ENCODE measurements around the gene FAM110D.

FAM110D gene

DNA sequence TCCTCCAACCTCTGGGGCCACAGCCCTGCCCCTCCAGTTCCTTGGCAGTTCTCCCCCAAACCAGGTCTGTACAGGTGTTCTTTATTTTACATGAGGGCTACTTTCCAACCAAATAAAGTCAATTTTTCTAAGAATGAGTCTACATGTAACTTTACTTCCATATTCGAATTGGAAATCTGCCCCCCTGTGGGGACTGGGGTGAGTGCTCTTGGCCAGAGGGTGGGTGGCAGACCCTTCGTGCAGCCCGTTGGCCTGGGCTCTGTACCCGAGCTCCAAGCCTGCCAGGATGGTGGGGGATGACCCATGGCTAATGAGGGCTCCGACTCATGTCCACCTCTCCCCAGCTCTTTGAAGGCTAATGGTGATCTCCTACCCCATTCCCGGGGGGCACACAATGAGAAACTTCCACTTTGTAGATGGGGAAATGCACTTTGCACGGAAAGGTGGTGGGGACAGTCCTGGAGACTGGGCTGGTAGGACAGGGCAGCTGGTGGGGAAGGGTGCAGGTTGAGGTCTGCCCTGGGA is 30.9 kb downstream of the FAM110D start:
- no peak for ATAC-seq

DNA sequence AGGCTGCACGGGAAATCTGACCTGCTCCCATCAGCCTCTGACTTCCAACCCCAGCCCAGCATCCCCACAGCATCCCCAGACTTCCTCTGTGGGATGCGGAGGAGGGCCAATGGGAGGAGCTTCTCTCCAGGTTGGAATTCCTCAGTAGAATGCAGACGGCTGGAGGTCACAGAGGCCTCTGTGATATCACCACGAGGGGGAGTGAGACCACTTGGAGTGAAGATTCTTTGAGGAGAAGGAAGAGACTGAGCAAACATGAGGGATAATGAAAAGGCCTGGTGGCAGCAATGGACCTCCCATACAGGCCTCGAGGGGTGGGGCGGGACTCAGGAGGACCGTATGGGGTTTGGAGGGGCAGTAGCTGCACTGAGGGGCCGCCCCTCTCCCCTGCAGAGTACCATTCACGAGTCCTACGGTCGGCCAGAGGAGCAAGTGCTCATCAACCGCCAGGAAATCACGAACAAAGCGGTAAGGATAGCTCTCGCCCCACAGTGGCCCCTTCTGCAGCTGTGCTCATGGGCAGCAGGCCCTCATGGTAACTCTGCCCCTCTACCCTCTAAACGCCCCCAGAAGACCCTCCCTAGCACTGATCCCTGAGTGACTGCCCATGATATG is 31.6 kb downstream of the FAM110D start, which contains the start of gene CATSPER4:
CATSPER4 (plus strand) TSS at position 230 of the 615 bp plus-strand sequence; CDS start at position 256, 26 bp downstream.
- no peak for ATAC-seq

DNA sequence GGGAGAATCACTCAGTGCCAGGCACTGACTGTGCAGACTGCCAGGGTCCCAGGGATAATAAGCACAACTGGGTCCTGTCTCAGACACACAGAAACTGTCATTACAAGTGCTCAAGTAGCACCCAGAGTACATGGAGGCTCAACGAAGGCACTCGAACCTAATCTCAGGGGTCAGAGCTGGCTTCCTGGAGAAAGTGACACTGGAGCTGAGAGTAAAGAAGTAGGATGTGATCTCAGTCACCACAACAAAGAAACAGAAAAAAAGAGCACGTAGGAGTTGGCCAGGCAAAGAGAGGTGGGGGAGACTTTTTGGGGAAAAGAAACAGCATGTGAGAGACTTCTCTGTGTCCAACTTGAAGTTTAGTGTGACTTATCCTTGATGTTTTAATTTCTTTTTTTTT is 32.9 kb downstream of the FAM110D start:
- no peak for ATAC-seq

DNA sequence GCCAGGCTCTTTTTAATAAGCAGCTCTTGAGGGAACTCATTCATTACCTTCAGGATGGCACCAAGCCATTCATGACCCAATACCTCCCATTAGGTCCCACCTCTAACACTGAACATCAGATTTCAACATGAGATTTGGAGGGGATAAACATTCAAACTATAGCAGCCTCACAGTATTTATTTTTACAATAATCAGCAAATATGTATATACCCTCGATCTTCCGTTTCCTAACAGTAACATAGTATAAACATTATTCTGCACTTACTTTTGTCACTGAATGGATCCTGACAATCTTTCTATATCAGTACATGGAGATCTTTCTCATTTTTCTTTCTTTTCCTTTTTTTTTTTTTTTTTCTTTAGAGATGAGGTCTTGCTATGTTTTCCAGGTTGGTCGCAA is 36.9 kb downstream of the FAM110D start:
- ATAC-seq = no peak

DNA sequence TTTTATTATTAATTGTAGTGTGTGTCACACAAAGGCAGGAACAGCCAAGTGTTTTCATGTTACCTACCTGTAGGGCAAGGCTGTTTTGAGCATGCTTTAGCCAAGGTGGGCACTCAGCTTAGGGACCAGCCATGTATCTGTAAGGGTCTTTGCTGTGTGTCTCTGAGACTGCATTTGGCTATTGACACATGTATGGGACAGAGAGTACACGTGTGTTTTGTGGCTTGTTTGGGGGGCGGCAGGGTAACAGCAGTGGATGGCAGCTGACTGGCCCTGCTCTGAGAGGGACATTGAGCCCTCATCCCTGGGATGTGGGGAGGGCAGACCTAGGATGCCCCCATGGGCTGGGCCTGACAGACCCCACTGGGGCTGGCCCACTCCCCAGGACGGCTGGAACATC is 38.4 kb downstream of the FAM110D start:
- no peak for ATAC-seq

DNA sequence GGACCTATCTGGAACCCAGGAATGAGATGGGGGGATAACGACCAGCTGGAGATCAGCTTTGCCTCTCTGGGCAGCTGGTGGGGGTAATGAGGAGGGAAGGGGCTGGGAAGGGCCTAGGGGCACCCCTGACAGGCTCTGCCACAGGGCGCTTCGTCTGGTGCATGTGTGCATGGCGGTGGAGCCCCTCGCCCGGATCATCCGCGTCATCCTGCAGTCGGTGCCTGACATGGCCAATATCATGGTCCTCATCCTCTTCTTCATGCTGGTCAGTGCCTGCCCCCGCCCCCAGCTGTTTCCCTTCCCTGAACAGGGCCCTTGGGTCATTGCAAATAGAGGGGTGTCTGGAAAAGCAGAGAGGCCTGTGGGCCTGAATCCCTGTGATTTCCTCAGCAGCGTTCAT is 38.9 kb downstream of the FAM110D start:
- no peak for ATAC-seq

DNA sequence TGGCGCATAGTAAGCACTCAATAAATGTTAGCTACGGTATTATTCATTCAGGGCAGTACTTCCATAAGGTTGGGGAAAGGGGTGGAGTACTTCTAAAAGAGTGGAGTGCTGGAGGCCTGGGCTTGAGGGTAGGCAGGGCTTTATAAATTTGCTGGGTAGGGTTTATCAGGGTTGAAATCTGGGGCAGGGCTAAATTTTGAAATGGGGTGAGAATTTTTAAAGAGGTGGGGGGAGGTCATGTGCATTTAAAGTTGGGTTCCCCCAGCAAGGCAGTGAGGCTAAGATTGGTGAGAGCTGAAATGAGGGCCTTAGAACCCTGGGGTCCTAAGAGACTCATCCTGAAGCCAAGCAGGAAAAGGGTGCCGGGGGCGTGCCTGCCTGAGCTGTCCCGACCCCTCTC is 41.5 kb downstream of the FAM110D start:
- ATAC-seq = no peak

DNA sequence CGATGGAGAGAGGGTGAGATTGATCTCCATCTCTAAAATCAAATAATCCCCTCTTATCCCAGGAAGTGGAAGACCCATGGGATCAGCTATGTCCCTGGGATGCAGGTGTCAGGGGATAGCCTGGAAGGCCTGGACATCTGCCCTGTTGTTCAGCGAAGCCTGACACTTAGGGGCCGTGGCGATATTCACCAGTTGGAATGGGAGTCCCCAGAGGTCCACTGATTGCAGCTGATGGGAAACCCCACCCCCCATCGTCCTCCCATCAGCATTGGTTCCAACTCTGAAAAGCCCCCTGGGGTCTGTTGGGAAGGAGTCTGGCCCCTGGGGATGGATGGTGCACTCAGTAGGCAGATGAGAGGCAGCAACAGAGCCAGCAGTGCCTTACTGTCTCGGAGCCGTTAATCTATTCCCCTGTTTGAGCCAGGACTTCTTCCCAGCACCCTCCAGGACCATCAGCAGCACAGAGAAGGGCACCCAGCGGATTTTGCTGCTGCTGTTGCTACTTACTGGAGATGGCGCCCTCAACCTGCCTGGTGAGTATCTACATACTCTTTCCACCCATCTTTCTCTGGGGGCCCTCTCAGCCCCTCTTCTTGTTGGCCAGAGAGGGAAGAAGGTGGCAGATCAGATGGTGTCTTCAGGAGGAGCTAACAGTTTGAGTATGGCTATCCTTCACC is 44.9 kb downstream of the FAM110D start:
- ATAC-seq = no peak

DNA sequence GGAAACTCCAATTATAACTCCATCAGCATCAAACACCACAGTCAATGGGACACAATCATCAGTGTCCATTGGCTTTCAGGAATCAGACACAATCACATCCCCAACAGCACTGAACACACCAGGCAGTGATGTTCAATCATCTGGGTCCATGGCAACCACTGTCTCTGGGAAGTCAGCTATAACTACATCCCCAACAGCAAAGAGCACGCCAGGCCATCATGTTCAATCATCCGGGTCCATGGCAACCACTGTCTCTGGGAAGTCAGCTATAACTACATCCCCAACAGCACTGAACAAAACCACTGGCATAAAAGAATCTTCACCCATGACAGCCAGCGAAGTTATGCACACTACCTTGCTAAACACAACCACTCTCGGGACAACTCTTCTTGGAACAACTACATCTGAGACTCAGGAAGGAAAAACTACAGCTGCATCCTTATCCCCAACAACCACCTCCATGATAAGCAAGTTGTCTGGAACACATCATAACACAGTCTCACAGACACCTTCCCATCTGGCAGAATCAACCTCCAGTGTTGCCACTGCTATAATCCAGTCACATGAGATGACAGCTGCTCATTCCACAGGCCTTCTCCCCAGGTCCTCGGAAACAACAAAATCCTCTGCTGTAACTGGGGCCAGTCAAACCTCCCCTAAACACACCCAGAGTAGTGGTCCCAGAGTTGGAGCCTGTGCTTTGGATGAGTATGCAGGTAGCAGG is 51.4 kb downstream of the FAM110D start:
- ATAC-seq = no peak

DNA sequence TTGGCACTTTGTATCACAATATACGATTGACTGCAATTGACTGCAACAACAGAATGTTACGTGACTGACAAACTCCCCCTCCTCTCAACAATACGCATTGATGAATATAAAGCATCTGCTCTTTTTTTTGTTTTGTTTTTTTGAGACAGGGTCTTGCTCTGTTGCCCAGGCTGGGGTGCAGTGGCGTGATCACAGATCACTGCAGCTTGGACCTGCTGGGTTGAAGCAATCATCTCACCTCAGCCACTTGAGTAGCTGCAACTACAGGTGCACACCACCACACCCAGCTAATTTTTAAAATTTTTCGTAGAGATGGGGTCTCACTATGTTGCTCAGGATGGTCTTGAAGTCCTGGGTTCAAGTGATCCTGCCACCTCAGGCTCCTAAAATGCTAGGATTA is 53.8 kb downstream of the FAM110D start:
- no peak for ATAC-seq

DNA sequence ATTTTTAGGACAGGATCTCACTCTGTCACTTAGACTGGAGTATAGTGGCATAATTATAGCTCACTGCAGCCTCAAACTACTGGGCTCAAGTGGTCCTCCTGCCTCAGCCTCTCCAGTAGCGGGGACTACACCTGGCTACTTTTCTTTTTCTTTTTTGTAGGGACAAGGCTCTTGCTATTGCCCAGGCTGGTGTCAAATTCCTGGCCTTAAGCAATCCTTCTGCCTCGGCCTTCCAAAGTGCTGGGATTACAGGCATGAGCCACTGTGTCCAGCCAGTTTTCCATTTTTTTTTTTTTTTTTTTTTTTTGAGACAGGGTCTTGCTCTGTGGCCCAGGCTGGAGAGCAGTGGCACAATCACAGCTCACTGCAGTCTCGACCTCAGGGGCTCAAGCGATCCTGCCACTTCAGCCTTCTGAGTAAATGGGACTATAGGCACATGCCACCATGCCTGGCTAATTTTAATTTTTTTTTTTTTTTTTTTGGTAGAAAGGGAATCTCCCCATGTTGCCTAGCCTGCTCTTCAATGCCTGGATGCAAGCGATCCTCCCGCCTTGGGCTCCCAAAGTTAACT is 54.5 kb downstream of the FAM110D start:
- ATAC-seq = no peak
